GM12878 (cell line): ENCODE measurements around the gene MYOZ1. TPM values are rescaled to one million over a fixed set of nuclear protein-coding genes. Genes with fewer than 3 reads are reported as not detected.

Source experiments
- ASH2L ChIP-seq: fragments of 300-600, 200-600 bp; sonication (generic); IDR thresholded peaks from 2 replicates; pipeline ENCODE4 v1.6.1; 2017; ENCODE audit warnings: low read depth, mild to moderate bottlenecking, borderline replicate concordance
- CHD1 ChIP-seq: IDR thresholded peaks from 2 replicates; pipeline ENCODE4 v1.6.1; 2012; ENCODE audit warnings: low read depth, low read length, improper control_type of control experiment
- CTCF ChIP-seq, 3 experiments: IDR thresholded peaks in 2 of 3; conservative IDR thresholded peaks in 1 of 3; 2 replicates each; pipeline ENCODE4 v1.5.1; 2011; ENCODE audit warnings: low read depth in 3 of 3, low read length in 3 of 3, mild to moderate bottlenecking in 3 of 3, control low read depth in 2 of 3, moderate library complexity in 2 of 3, inconsistent platforms in 1 of 3, mixed read lengths in 1 of 3; ENCODE audit not compliant: control insufficient read depth in 2 of 3, insufficient read depth in 1 of 3; ENCODE audit errors: extremely low read depth in 1 of 3
- EZH2 ChIP-seq: IDR thresholded peaks from 2 replicates; pipeline ENCODE4 v1.6.1; 2012; ENCODE audit warnings: low read depth, mild to moderate bottlenecking, control low read depth, inconsistent platforms, low read length, borderline replicate concordance; ENCODE audit not compliant: control insufficient read depth
- FOXM1 ChIP-seq: IDR thresholded peaks from 2 replicates; pipeline ENCODE4 v1.6.1; 2012; ENCODE audit warnings: low read depth, mild to moderate bottlenecking, inconsistent platforms, low read length, moderate library complexity
- JUNB ChIP-seq: IDR thresholded peaks from 2 replicates; pipeline ENCODE4 v1.6.1; 2016; ENCODE audit warnings: antibody characterized with exemption, mild to moderate bottlenecking
- JUND ChIP-seq: IDR thresholded peaks from 2 replicates; pipeline ENCODE4 v1.6.1; 2012; ENCODE audit warnings: low read depth, mild to moderate bottlenecking, low read length, improper control_type of control experiment, moderate library complexity
- NFIC ChIP-seq: IDR thresholded peaks from 2 replicates; pipeline ENCODE4 v1.6.1; 2012; ENCODE audit warnings: low read depth, mild to moderate bottlenecking, inconsistent platforms, low read length, moderate library complexity
- PML ChIP-seq: IDR thresholded peaks from 2 replicates; pipeline ENCODE4 v1.6.1; 2012; ENCODE audit warnings: low read length, inconsistent platforms
- POLR2AphosphoS5 ChIP-seq: IDR thresholded peaks from 2 replicates; pipeline ENCODE4 v1.6.1; 2011; ENCODE audit warnings: mild to moderate bottlenecking, low read length, inconsistent platforms
- RBBP5 ChIP-seq: fragments of 200-600 bp; sonication (generic); conservative IDR thresholded peaks from 2 replicates; pipeline ENCODE4 v1.6.1; 2016
- SMARCA5 ChIP-seq: fragments of 450-650 bp; IDR thresholded peaks from 2 replicates; pipeline ENCODE4 v1.6.1; 2017; ENCODE audit warnings: mild to moderate bottlenecking
- SMC3 ChIP-seq: IDR thresholded peaks from 2 replicates; pipeline ENCODE4 v1.6.1; 2011; ENCODE audit warnings: low read length, improper control_type of control experiment, borderline replicate concordance
- SP1 ChIP-seq: IDR thresholded peaks from one replicate; pipeline ENCODE4 v1.6.1; 2011; ENCODE audit warnings: low read depth, low read length
- SREBF1 ChIP-seq: IDR thresholded peaks from 2 replicates; pipeline ENCODE4 v1.6.1; 2012; ENCODE audit warnings: mild to moderate bottlenecking, low read length
- SREBF2 ChIP-seq: IDR thresholded peaks from 2 replicates; pipeline ENCODE4 v1.6.1; 2012; ENCODE audit warnings: mild to moderate bottlenecking, low read length
- USF2 ChIP-seq: IDR thresholded peaks from 2 replicates; pipeline ENCODE4 v1.6.1; 2011; ENCODE audit warnings: low read depth, low read length, improper control_type of control experiment, borderline replicate concordance
- ZNF217 ChIP-seq: fragments of 450-650 bp; IDR thresholded peaks from 2 replicates; pipeline ENCODE4 v1.6.1; 2017; ENCODE audit warnings: antibody characterized with exemption, mild to moderate bottlenecking
- polyA plus RNA-seq, 11 experiments: library from polyadenylated mRNA; depleted of rRNA in 4 of 11; unstranded in 6 of 11; stranded (reverse) in 5 of 11; fragments of >200 nt; fragmentation: Nextera tagmentation in 4 of 11; fragmentation: Illumina TruSeq in 1 of 11; extraction: Ambion mirVana in 4 of 11; extraction: Trizol in 1 of 11; gene quantifications; 1 replicate in 1 of 11; 2 replicates in 10 of 11; pipeline versions ENCODE4 v1.2.1 to v1.2.3, GENCODE V29; 2011 to 2016; ENCODE audit warnings: inconsistent platforms in 2 of 11, missing spikeins in 2 of 11, low read depth in 1 of 11
- total RNA-seq, 4 experiments: library from RNA; depleted of rRNA in 3 of 4; stranded (reverse); fragments of >200 nt in 3 of 4; fragmentation: Illumina TruSeq in 1 of 4; extraction: Trizol in 1 of 4; gene quantifications; 2 replicates each; pipeline versions ENCODE4 v1.2.1 to v1.2.3, GENCODE V29; 2013 to 2021
- TF ChIP-seq, protein P1 (sequence below): fragments of 450-650 bp; IDR thresholded peaks from 2 replicates; pipeline ENCODE4 v1.6.1; 2018; ENCODE audit warnings: mild to moderate bottlenecking, low read depth, moderate library complexity; ENCODE audit not compliant: partially characterized antibody
- TF ChIP-seq, protein P2 (sequence below): IDR thresholded peaks from 2 replicates; pipeline ENCODE4 v1.6.1; 2012; ENCODE audit warnings: low read depth, low read length, improper control_type of control experiment
- TF ChIP-seq, protein P3 (sequence below): IDR thresholded peaks from 2 replicates; pipeline ENCODE4 v1.6.1; 2012; ENCODE audit warnings: low read length, inconsistent platforms
- TF ChIP-seq, protein P4 (sequence below): IDR thresholded peaks from 2 replicates; pipeline ENCODE4 v1.6.1; 2011; ENCODE audit warnings: borderline replicate concordance, low read depth, mild to moderate bottlenecking, moderate library complexity, low read length; ENCODE audit not compliant: insufficient read depth, poor library complexity, severe bottlenecking

MYOZ1 gene
- total and polyA plus RNA-seq, 10 of the 15 experiments (the other 5 are each of a cell fraction or from before 2014, with no cell fraction given): 0.05 to 2.0 (median 0.62) TPM

DNA sequence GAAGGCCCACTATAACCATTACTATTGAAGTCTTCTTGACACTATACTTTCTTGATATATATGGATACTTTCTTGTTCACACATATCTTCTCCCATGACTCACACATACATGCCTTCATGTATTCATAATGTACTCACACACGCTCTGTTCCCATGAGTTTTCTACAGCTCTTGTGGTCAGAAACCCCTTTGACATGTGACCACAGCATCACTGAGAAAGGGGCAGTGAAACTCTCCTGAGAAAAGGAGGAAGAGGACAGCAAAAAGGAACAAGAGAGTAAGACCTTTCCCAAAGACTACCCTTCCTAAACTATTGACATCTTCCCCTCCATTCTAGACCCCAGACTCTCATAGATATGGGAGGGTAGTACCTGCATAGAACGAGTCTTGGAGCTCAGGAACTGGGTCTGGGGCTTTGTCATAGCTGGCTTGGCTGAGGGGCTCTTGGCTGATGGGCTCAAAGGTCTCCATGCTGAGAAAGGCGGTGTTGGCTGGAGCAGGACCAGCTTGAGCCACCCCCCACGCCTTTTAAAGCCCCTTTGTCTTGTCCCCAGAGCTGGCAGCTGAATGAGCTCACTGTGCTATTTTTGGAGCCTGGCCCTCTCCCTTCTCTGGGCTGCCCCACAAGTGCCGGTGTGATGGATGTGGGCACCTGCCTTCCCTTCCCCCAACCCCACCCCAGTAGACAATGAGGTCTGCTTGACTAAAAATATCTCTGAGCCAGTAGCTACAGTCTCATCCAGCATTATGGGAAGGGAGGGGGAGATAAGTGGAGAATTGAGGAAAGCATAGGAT is 9.5 kb upstream of the MYOZ1 start (continued):
- TF ChIP-seq, protein P1, sequence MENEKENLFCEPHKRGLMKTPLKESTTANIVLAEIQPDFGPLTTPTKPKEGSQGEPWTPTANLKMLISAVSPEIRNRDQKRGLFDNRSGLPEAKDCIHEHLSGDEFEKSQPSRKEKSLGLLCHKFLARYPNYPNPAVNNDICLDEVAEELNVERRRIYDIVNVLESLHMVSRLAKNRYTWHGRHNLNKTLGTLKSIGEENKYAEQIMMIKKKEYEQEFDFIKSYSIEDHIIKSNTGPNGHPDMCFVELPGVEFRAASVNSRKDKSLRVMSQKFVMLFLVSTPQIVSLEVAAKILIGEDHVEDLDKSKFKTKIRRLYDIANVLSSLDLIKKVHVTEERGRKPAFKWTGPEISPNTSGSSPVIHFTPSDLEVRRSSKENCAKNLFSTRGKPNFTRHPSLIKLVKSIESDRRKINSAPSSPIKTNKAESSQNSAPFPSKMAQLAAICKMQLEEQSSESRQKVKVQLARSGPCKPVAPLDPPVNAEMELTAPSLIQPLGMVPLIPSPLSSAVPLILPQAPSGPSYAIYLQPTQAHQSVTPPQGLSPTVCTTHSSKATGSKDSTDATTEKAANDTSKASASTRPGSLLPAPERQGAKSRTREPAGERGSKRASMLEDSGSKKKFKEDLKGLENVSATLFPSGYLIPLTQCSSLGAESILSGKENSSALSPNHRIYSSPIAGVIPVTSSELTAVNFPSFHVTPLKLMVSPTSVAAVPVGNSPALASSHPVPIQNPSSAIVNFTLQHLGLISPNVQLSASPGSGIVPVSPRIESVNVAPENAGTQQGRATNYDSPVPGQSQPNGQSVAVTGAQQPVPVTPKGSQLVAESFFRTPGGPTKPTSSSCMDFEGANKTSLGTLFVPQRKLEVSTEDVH: no peak
- TF ChIP-seq SREBF1: no peak
- TF ChIP-seq ZNF217: no peak
- TF ChIP-seq SMARCA5: no peak
- TF ChIP-seq, protein P2, sequence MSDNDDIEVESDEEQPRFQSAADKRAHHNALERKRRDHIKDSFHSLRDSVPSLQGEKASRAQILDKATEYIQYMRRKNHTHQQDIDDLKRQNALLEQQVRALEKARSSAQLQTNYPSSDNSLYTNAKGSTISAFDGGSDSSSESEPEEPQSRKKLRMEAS: no peak
- TF ChIP-seq SREBF2: no peak
- no peak for TF ChIP-seq SP1
- TF ChIP-seq JUND: no peak
- no peak for TF ChIP-seq POLR2AphosphoS5
- TF ChIP-seq, protein P3, sequence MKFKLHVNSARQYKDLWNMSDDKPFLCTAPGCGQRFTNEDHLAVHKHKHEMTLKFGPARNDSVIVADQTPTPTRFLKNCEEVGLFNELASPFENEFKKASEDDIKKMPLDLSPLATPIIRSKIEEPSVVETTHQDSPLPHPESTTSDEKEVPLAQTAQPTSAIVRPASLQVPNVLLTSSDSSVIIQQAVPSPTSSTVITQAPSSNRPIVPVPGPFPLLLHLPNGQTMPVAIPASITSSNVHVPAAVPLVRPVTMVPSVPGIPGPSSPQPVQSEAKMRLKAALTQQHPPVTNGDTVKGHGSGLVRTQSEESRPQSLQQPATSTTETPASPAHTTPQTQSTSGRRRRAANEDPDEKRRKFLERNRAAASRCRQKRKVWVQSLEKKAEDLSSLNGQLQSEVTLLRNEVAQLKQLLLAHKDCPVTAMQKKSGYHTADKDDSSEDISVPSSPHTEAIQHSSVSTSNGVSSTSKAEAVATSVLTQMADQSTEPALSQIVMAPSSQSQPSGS: peak; percentile 94
- TF ChIP-seq, protein P4, sequence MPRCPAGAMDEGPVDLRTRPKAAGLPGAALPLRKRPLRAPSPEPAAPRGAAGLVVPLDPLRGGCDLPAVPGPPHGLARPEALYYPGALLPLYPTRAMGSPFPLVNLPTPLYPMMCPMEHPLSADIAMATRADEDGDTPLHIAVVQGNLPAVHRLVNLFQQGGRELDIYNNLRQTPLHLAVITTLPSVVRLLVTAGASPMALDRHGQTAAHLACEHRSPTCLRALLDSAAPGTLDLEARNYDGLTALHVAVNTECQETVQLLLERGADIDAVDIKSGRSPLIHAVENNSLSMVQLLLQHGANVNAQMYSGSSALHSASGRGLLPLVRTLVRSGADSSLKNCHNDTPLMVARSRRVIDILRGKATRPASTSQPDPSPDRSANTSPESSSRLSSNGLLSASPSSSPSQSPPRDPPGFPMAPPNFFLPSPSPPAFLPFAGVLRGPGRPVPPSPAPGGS: peak; percentile 92
- TF ChIP-seq USF2: peak; percentile 26; the same call in 1 of the 2 replicates
- 0 out of 2 replicates have a peak, but pooled peaks have one; percentile 2 for TF ChIP-seq JUNB
- TF ChIP-seq EZH2: no peak
- TF ChIP-seq CHD1: no peak
- peak; percentile 84 for TF ChIP-seq NFIC
- TF ChIP-seq CTCF (IDR thresholded peaks at IDR 0.05 in 2 of 3, conservative IDR thresholded peaks at IDR 0.05 in 1 of 3; ENCODE audit: control insufficient read depth in 2 of 3, extremely low read depth in 1 of 3, insufficient read depth in 1 of 3, low read depth in 3 of 3, low read length in 3 of 3): no peak
- no peak for TF ChIP-seq RBBP5
- no peak for TF ChIP-seq SMC3
- no peak for TF ChIP-seq ASH2L
- TF ChIP-seq FOXM1: peak; percentile 66; the same call in 1 of the 2 replicates
- TF ChIP-seq PML: 0 out of 2 replicates have a peak, but pooled peaks have one; percentile 30
